Progenitor cell of endocrine pancreas (in vitro differentiated cells): ENCODE data around the gene CD109. TPM values are rescaled to one million over a fixed set of nuclear protein-coding genes. Genes with fewer than 3 reads are reported as not detected.
A peak's percentile ranks its signal among the peaks of the same experiment; 100 is the strongest.

Experiments used
- DNase-seq: peaks from one replicate; pipeline ENCODE4 v3.0.0; 2021; ENCODE audit warnings: low spot score; ENCODE audit not compliant: unreplicated experiment
- H3K27ac Mint-ChIP-seq: 2 replicates; pipeline ENCODE4 v1.8.0; 2021; ENCODE audit warnings: mild to moderate bottlenecking, moderate library complexity, mixed read lengths
- H3K27me3 Mint-ChIP-seq: 2 replicates; pipeline ENCODE4 v1.8.0; 2021; ENCODE audit warnings: mixed read lengths
- H3K36me3 Mint-ChIP-seq: 2 replicates; pipeline ENCODE4 v1.8.0; 2022; ENCODE audit warnings: mixed read lengths; ENCODE audit not compliant: insufficient read depth
- H3K4me1 Mint-ChIP-seq: 2 replicates; pipeline ENCODE4 v1.8.0; 2021; ENCODE audit warnings: low read depth, mixed read lengths
- H3K4me3 Mint-ChIP-seq: 2 replicates; pipeline ENCODE4 v1.8.0; 2021; ENCODE audit warnings: low read depth, mild to moderate bottlenecking, moderate library complexity, mixed read lengths
- H3K9me3 Mint-ChIP-seq: 2 replicates; pipeline ENCODE4 v1.8.0; 2021; ENCODE audit warnings: low read depth, mixed read lengths
- CTCF ChIP-seq: fragments of 200-600 bp; sonication (generic); IDR thresholded peaks from one replicate; pipeline ENCODE4 v1.5.0; 2021; ENCODE audit warnings: antibody characterized with exemption, mild to moderate bottlenecking; ENCODE audit not compliant: unreplicated experiment
- total RNA-seq: library from RNA; stranded (reverse); gene quantifications from 2 replicates; pipeline ENCODE4 v1.2.1, GENCODE V29; 2021

Gene CD109
- total RNA-seq, 1 donor from 2014 or later: 0.24 TPM

GRCh38 chr6:73731285-73731684 lies 35.3 kb downstream of the CD109 start:
- Mint-ChIP-seq H3K36me3 (no peaks in the 10 kb centered on the region), H3K27ac (no peak overlapping the region), H3K9me3 (no peaks in the 10 kb centered on the region), H3K4me3 (no peak overlapping the region), H3K4me1 (no peaks in the 10 kb centered on the region), H3K27me3 (no peaks in the 10 kb centered on the region)
- DNase-seq: no peak
- no peak for TF ChIP-seq CTCF

- H3K4me3 Mint-ChIP-seq: no peak overlapping the region
- peak; percentile 85 for TF ChIP-seq CTCF
- no peaks in the 10 kb centered on the region for H3K36me3 Mint-ChIP-seq
Observed at GRCh38 chr6:73732845-73733675, 37.1 kb downstream of the CD109 start.

GRCh38 chr6:73733791-73734190 lies 37.8 kb downstream of the CD109 start:
- Mint-ChIP-seq H3K27me3 (peaks cover 3% of the 10 kb centered on the region), H3K4me3 (no peak overlapping the region), H3K36me3 (no peaks in the 10 kb centered on the region), H3K9me3 (no peaks in the 10 kb centered on the region), H3K4me1 (no peaks in the 10 kb centered on the region), H3K27ac (no peak overlapping the region)
- DNase-seq: no peak
- TF ChIP-seq CTCF: no peak

More at GRCh38 chr6:73732845-73733675, 37.1 kb downstream of the CD109 start:
- H3K27ac Mint-ChIP-seq: no peak overlapping the region
- peaks cover 3% of the 10 kb centered on the region for H3K27me3 Mint-ChIP-seq
- H3K9me3 Mint-ChIP-seq: no peaks in the 10 kb centered on the region
- no peaks in the 10 kb centered on the region for H3K4me1 Mint-ChIP-seq
- peak; percentile 51 for DNase-seq

- no peak overlapping the region for H3K4me3 Mint-ChIP-seq
- H3K27ac Mint-ChIP-seq: no peak overlapping the region
- TF ChIP-seq CTCF: no peak
- H3K9me3 Mint-ChIP-seq: no peaks in the 10 kb centered on the region
- H3K4me1 Mint-ChIP-seq: no peaks in the 10 kb centered on the region
- peaks cover 3% of the 10 kb centered on the region for H3K27me3 Mint-ChIP-seq
- H3K36me3 Mint-ChIP-seq: no peaks in the 10 kb centered on the region
- no peak for DNase-seq
Observed at GRCh38 chr6:73734832-73735453, 38.9 kb downstream of the CD109 start.

GRCh38 chr6:73738367-73739028 lies 42.5 kb downstream of the CD109 start:
- Mint-ChIP-seq H3K27me3 (peaks cover 3% of the 10 kb centered on the region), H3K9me3 (no peaks in the 10 kb centered on the region), H3K36me3 (no peaks in the 10 kb centered on the region), H3K4me1 (no peaks in the 10 kb centered on the region), H3K27ac (no peak overlapping the region), H3K4me3 (no peak overlapping the region)
- no peak for DNase-seq
- TF ChIP-seq CTCF: no peak
